ENCODE results near the gene PAFAH2.

Gene PAFAH2

GRCh38 chr1:25929016-25929415, 68.8 kb downstream of the PAFAH2 start:
- DNase-seq (ENCODE audit: low read depth), result no peak

DNA sequence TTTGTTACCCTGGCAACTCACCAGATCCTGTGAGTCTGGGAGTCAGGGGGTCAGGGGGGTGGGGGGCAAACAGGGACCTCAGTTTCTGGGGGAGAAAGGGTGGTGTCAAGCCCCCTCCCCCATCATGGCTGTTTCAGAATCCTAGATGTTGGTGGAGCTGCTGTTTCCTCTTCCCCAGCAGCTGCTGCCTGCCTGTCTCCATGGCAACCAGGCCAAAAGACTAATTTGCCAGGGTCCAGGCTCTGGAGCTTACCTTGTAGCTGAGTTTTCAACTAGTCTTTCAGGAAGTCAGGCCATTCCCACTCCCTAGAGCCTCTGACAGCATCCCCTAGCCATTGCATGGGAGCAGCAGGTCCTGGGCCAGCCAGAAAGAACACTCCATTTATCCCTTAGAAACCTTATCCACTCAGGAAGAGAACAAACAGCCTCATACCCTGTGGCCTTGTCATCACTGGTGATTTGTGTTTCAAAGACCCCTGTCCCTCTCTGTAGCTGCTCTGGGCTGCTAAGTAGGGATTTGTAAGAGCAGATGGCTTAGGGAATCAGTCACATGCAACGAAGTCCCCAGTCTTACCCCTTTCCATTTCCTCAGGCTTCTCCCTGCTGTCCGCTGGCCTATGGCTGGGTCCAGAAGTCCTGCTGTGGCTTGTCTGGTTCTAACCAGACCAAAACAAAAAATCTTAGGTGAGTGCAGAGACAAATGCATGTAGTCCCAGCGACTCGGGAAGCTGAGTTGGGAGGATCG, 70.2 kb downstream of the PAFAH2 start:
- DNase-seq (ENCODE audit: low read depth), result no peak

DNA sequence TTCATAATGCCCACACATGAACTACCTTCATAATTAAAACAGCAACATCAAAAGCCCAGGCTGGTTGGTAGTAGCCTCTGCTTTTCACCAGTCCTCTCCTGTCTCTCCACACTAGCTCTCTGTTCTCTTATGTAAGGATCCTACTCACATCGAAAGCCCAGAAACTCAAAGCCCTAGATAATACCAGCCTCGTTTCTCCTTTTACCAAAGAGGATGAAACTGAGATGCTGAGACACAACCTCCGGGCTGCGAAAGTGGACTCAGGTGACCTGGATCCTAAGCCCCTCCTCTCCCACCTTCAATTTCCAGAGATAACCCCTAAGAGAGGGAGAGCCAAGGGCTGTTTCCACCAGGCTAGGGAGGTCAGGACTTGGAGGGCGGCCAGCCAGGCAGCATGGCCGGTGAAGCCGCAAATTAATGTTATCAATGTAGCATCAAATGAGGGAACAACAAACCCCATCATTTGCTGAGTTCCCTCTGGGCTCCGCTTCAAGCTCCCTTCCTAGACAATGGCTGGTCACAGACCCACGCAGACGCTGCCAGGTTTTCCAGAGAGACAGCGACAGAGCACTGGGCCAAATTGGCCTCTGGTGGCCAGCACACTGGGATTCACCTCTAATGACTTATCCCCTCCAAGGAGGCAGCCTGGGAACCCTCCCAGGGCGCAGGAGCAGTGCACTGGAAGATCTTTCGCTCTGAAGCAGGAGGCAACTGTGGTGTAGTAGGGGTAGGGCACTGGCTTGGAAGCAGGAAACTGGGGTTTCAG, 70.9 kb downstream of the PAFAH2 start:
- no peak for DNase-seq (ENCODE audit: low read depth)

DNA sequence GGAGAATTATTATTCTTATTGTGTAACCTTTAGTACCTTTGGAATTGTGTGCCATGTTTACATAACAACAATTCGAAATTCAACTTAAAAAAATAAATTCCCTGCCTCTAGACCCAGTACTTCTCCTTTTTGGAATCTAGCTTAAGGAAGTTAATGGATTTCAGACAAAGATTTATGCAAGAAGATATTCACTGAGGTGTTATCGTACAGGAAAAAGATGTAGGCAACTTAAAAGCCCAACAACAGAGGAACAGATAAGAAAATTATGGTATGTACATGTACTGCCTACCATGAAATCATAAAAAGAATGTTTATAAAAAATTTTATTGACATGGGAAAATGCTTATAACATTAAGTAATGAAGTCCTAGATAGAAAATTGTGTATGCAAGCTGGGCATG, 73.4 kb downstream of the PAFAH2 start:
- DNase-seq (ENCODE audit: low read depth), result no peak

DNA sequence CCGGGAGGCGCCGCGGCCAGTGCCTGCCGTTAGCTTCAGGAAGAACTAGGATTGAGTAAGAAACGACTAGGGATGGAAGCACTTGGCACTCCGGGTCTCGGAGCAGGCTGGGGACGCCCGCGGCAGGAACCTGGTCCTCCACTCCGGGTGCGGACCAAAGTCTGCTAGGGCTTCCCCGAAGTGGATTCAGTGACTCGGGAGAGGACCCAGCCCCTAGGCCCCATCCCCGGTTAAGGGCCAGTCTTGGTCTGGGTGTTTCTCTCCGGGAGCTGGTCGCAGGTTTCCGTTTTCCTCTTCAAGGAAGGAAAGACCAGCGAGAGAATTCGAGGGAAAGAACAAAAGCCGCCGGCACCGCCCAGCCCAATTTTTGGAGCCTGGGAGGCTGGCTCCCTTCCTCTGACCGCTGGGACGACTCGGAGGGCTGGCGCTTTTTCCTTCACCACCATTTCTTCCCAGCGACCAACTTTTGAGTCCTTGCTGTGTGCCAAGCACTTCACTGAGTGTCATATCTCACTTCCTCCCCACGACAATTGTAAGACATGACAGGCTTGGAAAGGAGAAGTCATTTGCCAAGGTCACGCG, 74.8 kb downstream of the PAFAH2 start:
- no peak for DNase-seq (ENCODE audit: low read depth)

- DNase-seq (ENCODE audit: low read depth), result no peak
Measured at GRCh38 chr1:25922056-25922970, 75.5 kb downstream of the PAFAH2 start.

DNA sequence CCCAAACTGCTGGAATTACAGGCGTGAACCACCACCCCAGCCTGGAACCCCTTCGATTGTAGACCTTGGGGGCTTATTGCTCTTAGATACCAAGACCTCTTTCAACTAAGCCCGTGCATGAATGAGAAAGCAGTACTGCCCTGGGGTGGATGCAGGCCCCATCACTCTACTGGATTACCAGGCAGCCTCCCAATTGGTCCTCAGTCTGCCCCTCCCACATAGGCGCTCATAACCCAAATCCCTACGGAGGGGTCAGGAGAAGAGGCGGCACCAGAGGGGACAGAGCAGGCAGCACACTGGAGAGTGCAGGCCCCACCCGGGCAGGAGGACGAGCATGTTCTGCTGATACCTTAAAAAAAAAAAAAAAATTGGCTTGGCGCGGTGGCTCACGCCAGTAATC, 79.2 kb downstream of the PAFAH2 start:
- no peak for DNase-seq (ENCODE audit: low read depth)

DNA sequence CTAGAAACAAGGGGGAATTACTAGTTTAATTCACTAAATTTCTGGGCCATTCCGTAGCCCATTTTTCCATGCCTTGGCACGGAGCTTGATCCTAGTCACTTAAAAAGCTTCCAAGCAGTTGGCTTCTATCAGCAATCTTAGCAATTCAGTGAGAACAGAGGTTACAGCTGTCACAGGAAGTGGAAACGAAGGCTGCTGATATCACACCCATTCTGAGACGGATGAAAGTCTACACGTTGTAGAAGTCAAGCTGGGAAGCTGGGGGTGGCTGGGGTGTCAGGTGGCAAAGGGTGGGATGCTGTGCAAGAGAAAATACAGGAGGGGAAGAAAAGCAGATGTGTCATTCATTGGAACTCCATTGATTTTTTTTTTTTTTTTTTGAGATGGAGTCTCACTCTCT, 79.9 kb downstream of the PAFAH2 start:
- no peak for DNase-seq (ENCODE audit: low read depth)

GRCh38 chr1:25916460-25916859, 81.4 kb downstream of the PAFAH2 start:
- DNase-seq (ENCODE audit: low read depth), result no peak

GRCh38 chr1:25914074-25914995, 83.5 kb downstream of the PAFAH2 start:
- DNase-seq (ENCODE audit: low read depth), result no peak

GRCh38 chr1:25913206-25913605, 84.7 kb downstream of the PAFAH2 start:
- no peak for DNase-seq (ENCODE audit: low read depth)

GRCh38 chr1:25912076-25912831, 85.6 kb downstream of the PAFAH2 start:
- no peak for DNase-seq (ENCODE audit: low read depth)

DNA sequence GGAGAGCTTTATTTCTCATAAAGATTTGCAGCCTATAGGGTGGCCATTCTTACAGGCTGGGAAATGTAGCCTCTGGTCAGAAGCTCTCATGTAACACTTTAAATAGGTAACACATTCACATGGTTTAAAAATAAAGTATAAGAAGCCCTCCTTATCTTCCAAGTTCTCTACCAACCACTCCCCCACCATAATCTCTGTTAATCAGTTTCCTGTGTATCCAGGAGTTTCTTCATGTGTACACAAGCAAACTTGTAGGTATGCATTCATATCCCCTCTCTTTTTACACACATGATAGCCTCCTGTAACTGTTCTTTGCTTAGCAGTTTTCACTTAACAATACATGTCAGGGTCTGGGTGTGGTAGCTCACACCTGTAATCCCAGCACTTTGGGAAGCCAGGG, 86.7 kb downstream of the PAFAH2 start:
- no peak for DNase-seq (ENCODE audit: low read depth)

All from stimulated activated CD8-positive, alpha-beta memory T cell treated with anti-CD3 and anti-CD28 coated beads, Interleukin-7, amount 100 ng/mL, for 24 hours (primary cell).